Measurements from ENCODE around the gene ARL2.

GRCh38 chr11:65051398-65051858 lies 37.5 kb downstream of the ARL2 start:
- no peak for TF ChIP-seq CTCF (conservative IDR thresholded peaks at IDR 0.05; ENCODE audit: low read depth, low read length)
- TF ChIP-seq EZH2 (IDR thresholded peaks at IDR 0.05; ENCODE audit: borderline replicate concordance, low read depth, low read length, poor library complexity, severe bottlenecking): no peak

All from A673 (cell line).